Tibial nerve (tissue), 4 donors: Measurements from ENCODE around the gene TMEM217. TPM values are rescaled to one million over a fixed set of nuclear protein-coding genes. Genes with fewer than 3 reads are reported as not detected.

Source experiments
- DNase-seq, 2 donors: peaks; one replicate each; pipeline ENCODE4 v3.0.0-alpha.2; 2019; ENCODE audit warnings: low spot score in 2 of 2
- H3K27ac ChIP-seq, 4 donors: fragments of 200-600 bp; sonication (generic) in 3 of 4; one replicate each; pipeline ENCODE4 v1.5.1; 2017 to 2019; ENCODE audit warnings: mild to moderate bottlenecking in 1 of 4
- H3K27me3 ChIP-seq, 2 donors: fragments of 200-600 bp; sonication (generic) in 1 of 2; one replicate each; pipeline versions ENCODE4 v1.5.1 to v1.6.0; 2017 to 2019
- H3K36me3 ChIP-seq, 3 donors: fragments of 200-600 bp; sonication (generic); one replicate each; pipeline ENCODE4 v1.5.1; 2018 to 2019
- H3K4me1 ChIP-seq, 4 donors: fragments of 200-600 bp; sonication (generic) in 3 of 4; one replicate each; pipeline ENCODE4 v1.5.1; 2017 to 2019
- H3K4me3 ChIP-seq, 4 donors: fragments of 200-600 bp; sonication (generic) in 3 of 4; one replicate each; pipeline ENCODE4 v1.5.1; 2017 to 2019; ENCODE audit warnings: mild to moderate bottlenecking in 1 of 4, moderate library complexity in 1 of 4
- H3K9me3 ChIP-seq, 4 donors: fragments of 200-600 bp; sonication (generic) in 3 of 4; one replicate each; pipeline ENCODE4 v1.5.1; 2017 to 2019
- EP300 ChIP-seq, 2 donors: sonication (generic); formaldehyde crosslinking; IDR thresholded peaks; one replicate each; pipeline ENCODE4 v1.6.1; 2017; ENCODE audit warnings: antibody characterized with exemption in 2 of 2, mild to moderate bottlenecking in 1 of 2
- POLR2A ChIP-seq, 2 donors: fragments of 450-650 bp; IDR thresholded peaks; one replicate each; pipeline ENCODE4 v1.6.1; 2017; ENCODE audit warnings: antibody characterized with exemption in 2 of 2, mild to moderate bottlenecking in 2 of 2, moderate library complexity in 2 of 2
- WGBS, 2 donors: methylation state at CpG; one replicate each; pipeline ENCODE4 v1.1.5; 2018; 5-methylcytosine and 5-hydroxymethylcytosine counted together
- total RNA-seq, 4 donors: library from RNA; depleted of rRNA; stranded (reverse); fragments of >200 nt; gene quantifications; one replicate each; pipeline ENCODE4 v1.1.0, GENCODE V29; 2016
- TF ChIP-seq, protein P1 (sequence below), 5 experiments: fragments of 200-600 bp in 3 of 5; fragments of 450-650 bp in 2 of 5; sonication (generic) in 3 of 5; IDR thresholded peaks; one replicate each; pipeline ENCODE4 v1.5.1; 2016 to 2019; ENCODE audit warnings: antibody characterized with exemption in 5 of 5, mild to moderate bottlenecking in 3 of 5, moderate library complexity in 2 of 5

Gene TMEM217
- total RNA-seq, 4 donors from 2014 or later: 0.39 to 1.2 TPM; not detected in 2

DNA sequence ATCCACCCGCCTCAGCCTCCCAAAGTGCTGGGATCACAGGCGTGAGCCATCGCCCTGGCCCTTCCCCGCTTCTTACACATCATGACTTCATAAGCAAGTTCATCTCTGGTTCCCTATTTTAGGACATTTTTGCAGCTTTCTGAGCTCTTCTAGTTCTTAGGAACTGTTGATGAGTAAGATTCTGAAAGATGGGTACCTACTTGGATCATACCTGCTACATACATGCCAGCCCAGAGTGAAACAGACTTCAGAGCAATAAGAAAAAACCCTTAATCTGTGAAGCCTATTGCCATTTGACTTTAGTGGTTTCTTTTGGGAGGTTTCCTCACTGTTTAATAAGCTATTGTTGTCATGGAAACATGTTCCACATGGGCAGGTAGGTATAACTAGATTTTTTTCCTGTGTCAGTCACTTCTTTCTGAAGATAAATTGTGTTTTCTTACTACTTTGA, 27.9 kb upstream of the TMEM217 start:
- Histone ChIP-seq H3K4me1 (peaks cover 0 to 7% (median 0%) of the 10 kb centered on the region in 4 donors), H3K27me3 (no peaks in the 10 kb centered on the region), H3K36me3 (peaks cover 0 to 87% (median 4%) of the 10 kb centered on the region in 3 donors), H3K9me3 (no peaks in the 10 kb centered on the region), H3K27ac (no peak overlapping the region), H3K4me3 (no peak overlapping the region)
- TF ChIP-seq, protein P1, sequence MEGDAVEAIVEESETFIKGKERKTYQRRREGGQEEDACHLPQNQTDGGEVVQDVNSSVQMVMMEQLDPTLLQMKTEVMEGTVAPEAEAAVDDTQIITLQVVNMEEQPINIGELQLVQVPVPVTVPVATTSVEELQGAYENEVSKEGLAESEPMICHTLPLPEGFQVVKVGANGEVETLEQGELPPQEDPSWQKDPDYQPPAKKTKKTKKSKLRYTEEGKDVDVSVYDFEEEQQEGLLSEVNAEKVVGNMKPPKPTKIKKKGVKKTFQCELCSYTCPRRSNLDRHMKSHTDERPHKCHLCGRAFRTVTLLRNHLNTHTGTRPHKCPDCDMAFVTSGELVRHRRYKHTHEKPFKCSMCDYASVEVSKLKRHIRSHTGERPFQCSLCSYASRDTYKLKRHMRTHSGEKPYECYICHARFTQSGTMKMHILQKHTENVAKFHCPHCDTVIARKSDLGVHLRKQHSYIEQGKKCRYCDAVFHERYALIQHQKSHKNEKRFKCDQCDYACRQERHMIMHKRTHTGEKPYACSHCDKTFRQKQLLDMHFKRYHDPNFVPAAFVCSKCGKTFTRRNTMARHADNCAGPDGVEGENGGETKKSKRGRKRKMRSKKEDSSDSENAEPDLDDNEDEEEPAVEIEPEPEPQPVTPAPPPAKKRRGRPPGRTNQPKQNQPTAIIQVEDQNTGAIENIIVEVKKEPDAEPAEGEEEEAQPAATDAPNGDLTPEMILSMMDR (IDR thresholded peaks at IDR 0.05): no peak
- TF ChIP-seq POLR2A (IDR thresholded peaks at IDR 0.05): no peak
- TF ChIP-seq EP300 (IDR thresholded peaks at IDR 0.05): no peak
- 98 to 100% methylated on average over 4 of the region's 4 CpGs for WGBS, 2 donors
- DNase-seq: no peak

DNA sequence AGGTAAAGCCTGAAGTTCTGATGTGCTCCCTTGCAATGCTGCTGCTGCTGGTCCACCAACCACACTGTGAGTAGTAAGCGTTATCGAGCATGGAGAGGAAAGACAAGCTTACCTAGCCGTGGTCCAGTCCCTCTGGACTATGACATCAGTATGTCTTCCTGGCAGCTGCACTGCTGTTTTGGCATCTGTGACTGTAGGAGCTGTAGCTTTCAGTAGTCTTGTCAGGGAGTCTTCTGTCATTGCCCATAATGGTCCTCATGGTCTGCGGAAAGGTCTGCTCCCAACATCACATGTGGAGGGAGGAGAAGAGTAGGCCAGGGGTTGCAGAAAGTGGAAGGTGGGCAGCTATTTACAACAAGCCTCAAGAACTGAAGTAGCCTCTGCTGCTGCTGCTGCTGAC, 26.8 kb upstream of the TMEM217 start:
- no peaks in the 10 kb centered on the region for H3K9me3 ChIP-seq
- DNase-seq: no peak
- peaks cover 0 to 14% (median 0%) of the 10 kb centered on the region in 4 donors for H3K4me1 ChIP-seq
- WGBS, 2 donors: 78 to 89% methylated on average over 4 of the region's 4 CpGs
- no peak overlapping the region for H3K4me3 ChIP-seq
- TF ChIP-seq POLR2A (IDR thresholded peaks at IDR 0.05): no peak
- no peak for TF ChIP-seq EP300 (IDR thresholded peaks at IDR 0.05)
- TF ChIP-seq, protein P1 (IDR thresholded peaks at IDR 0.05): no peak
- H3K36me3 ChIP-seq: peaks cover 0 to 87% (median 4%) of the 10 kb centered on the region in 3 donors
- H3K27me3 ChIP-seq: no peaks in the 10 kb centered on the region
- H3K27ac ChIP-seq: no peak overlapping the region

DNA sequence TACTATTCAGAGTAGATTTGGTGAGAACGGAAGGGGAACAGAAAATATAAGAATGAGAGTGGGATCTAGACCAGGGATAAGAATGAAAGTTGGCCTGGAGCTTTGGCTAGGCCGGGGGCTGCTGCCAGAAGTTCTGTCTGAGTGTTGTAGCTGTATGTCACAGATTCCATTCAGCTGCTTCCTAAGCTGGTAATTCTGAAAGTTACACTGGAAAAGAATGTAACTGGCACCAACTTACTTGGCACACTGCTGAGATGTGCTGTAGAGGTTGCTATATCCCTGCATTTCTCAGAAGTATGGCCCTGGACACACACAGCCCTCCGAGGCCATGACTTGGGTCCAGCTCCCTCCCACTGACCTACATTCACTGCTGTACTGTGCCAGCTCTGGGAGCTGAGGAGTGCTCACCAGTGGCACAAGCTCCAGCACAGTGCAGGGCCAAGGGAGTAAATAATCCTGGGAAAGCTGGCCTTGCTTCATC, 25.8 kb upstream of the TMEM217 start:
- Histone ChIP-seq H3K36me3 (peaks cover 0 to 81% (median 4%) of the 10 kb centered on the region in 3 donors), H3K4me3 (no peak overlapping the region), H3K4me1 (peaks cover 0 to 23% (median 0%) of the 10 kb centered on the region in 4 donors), H3K9me3 (no peaks in the 10 kb centered on the region), H3K27ac (no peak overlapping the region), H3K27me3 (no peaks in the 10 kb centered on the region)
- 32 to 34% methylated on average over 3 of the region's 3 CpGs for WGBS, 2 donors
- TF ChIP-seq, protein P1 (IDR thresholded peaks at IDR 0.05): no peak
- TF ChIP-seq EP300 (IDR thresholded peaks at IDR 0.05): no peak
- no peak for TF ChIP-seq POLR2A (IDR thresholded peaks at IDR 0.05)
- no peak for DNase-seq

DNA sequence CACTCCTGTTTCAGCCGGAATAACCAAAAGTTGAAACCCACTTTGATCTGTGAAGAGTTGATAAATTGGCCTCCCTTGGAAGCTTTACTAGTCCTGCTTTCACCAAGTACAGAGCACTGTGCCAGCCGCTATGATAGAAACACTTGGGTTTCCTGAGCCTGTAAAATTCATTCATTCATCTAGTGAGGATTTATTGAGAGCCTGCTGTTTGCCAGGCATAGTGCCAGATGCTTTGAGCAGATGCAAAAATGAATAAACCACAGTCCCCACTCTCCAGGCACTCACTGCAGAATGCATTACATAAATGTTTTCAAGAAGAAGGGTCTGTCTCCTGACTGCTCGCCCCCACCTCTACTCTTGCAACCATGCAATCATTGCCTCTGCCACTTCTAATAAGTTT, 25.3 kb upstream of the TMEM217 start:
- H3K4me1 ChIP-seq: peaks cover 0 to 23% (median 0%) of the 10 kb centered on the region in 4 donors
- 49 to 50% methylated on average over 3 of the region's 3 CpGs for WGBS, 2 donors
- no peak for TF ChIP-seq POLR2A (IDR thresholded peaks at IDR 0.05)
- no peak for TF ChIP-seq EP300 (IDR thresholded peaks at IDR 0.05)
- TF ChIP-seq, protein P1 (IDR thresholded peaks at IDR 0.05): no peak
- no peak overlapping the region for H3K4me3 ChIP-seq
- no peak for DNase-seq
- H3K36me3 ChIP-seq: peaks cover 0 to 77% (median 4%) of the 10 kb centered on the region in 3 donors
- no peaks in the 10 kb centered on the region for H3K27me3 ChIP-seq
- no peak overlapping the region for H3K27ac ChIP-seq
- H3K9me3 ChIP-seq: no peaks in the 10 kb centered on the region

DNA sequence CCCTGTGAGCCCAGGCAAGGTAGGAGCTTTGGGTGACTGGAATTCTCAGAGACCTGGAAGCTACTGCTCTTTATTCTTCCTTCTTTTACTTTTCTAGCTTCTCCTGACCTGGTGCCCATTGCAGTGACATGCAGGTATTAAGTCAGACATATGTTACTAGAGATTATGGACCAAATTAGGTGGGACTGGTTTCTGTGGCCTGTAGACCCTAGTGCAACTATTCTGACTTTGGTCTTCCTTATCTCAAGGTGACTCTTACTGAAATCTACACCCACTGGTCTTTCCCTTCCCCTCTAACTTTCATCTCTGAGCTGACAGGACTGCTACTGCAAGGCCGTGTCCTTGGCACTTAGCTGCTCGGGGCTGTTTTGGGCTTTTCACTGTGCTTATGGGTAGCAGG, 24.4 kb upstream of the TMEM217 start:
- no peak for DNase-seq
- H3K27me3 ChIP-seq: no peaks in the 10 kb centered on the region
- no peaks in the 10 kb centered on the region for H3K9me3 ChIP-seq
- no peak overlapping the region for H3K4me3 ChIP-seq
- WGBS, 2 donors: 85 to 97% methylated on average over 2 of the region's 2 CpGs
- H3K27ac ChIP-seq: no peak overlapping the region
- no peak for TF ChIP-seq EP300 (IDR thresholded peaks at IDR 0.05)
- TF ChIP-seq POLR2A (IDR thresholded peaks at IDR 0.05): no peak
- TF ChIP-seq, protein P1 (IDR thresholded peaks at IDR 0.05): no peak
- H3K4me1 ChIP-seq: peaks cover 0 to 23% (median 0%) of the 10 kb centered on the region in 4 donors
- peaks cover 0 to 69% (median 4%) of the 10 kb centered on the region in 3 donors for H3K36me3 ChIP-seq
